Mucosa of rectum (tissue), 2 donors: ENCODE measurements around the gene RBM47.
"Not testable (repeated sequence)": the region's sequence is repeated elsewhere in the genome, so short reads cannot be mapped to it uniquely, and the experiment has no call there.

Experiments used
- H3K27ac ChIP-seq, 2 donors: one replicate each; pipeline ENCODE4 v1.7.0; 2013; ENCODE audit warnings: inconsistent platforms in 2 of 2, low read depth in 2 of 2, low read length in 2 of 2
- H3K27me3 ChIP-seq, 2 donors: one replicate each; pipeline ENCODE4 v1.7.0; 2013; ENCODE audit warnings: low read length in 2 of 2; ENCODE audit not compliant: control insufficient read depth in 2 of 2, insufficient read depth in 2 of 2
- H3K36me3 ChIP-seq, 2 donors: one replicate each; pipeline ENCODE4 v1.7.0; 2013; ENCODE audit warnings: low read length in 2 of 2; ENCODE audit not compliant: control insufficient read depth in 2 of 2, insufficient read depth in 2 of 2
- H3K4me1 ChIP-seq, 2 donors: one replicate each; pipeline ENCODE4 v1.7.0; 2013; ENCODE audit warnings: low read length in 2 of 2, mild to moderate bottlenecking in 1 of 2; ENCODE audit not compliant: control insufficient read depth in 2 of 2, insufficient read depth in 2 of 2
- H3K4me3 ChIP-seq, 2 donors: one replicate each; pipeline ENCODE4 v1.7.0; 2013; ENCODE audit warnings: low read length in 2 of 2
- H3K9ac ChIP-seq, 2 donors: one replicate each; pipeline ENCODE4 v1.7.0; 2013; ENCODE audit warnings: low read length in 2 of 2, low read depth in 1 of 2, mild to moderate bottlenecking in 1 of 2
- H3K9me3 ChIP-seq, 2 donors: one replicate each; pipeline ENCODE4 v1.7.0; 2013; ENCODE audit warnings: low read length in 2 of 2; ENCODE audit not compliant: control insufficient read depth in 2 of 2
- donor health status: healthy.
- donor health status: Normal muscosa, but diverticular disease.

Gene RBM47

DNA sequence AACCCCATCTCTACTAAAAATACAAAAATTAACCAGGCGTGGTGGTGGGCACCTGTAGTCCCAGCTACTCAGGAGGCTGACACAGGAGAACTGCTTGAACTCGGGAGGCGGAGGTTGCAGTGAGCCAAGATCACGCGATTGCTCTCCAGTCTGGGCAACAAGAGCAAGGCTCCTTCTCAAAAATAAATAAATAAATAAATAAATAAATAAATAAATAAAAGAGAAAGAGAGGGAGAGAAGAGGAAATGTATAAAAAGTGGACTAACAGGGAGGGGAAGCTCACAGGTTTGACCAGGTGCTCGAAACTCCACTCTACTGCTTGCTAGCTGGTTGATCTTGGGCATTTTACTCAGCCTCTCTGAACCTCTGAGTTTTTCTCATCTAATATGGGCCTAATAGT, 84.2 kb downstream of the RBM47 start:
- Histone ChIP-seq H3K9ac (peak overlapping the region in 1 of 2 donors; percentile 26), H3K27ac (peak overlapping the region; percentile 94 to 96), H3K4me1 (peaks cover 21 to 44% of the 10 kb centered on the region in 2 donors)
- not testable (repeated sequence) for H3K36me3 ChIP-seq, H3K4me3 ChIP-seq, H3K27me3 ChIP-seq, H3K9me3 ChIP-seq

DNA sequence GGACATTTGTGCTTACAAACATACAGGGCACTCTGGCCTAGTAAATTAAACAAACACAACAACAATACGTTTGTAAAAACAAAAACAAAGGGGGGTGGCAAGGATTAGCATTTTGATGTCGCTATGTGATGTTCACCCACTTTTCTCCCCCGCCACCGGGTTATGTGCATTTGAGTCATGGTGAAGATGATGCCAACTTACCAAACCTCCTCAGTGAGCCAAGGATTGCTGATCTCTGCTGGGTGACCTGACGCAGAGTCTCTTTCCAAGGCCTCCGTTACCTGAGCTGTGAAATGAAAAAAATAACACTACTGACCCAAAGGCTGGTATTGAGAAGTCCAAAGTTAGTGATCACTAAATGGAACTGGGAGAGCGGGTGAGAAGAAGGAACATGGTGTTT, 85.4 kb downstream of the RBM47 start:
- no peak overlapping the region for H3K9ac ChIP-seq
- H3K27me3 ChIP-seq, result no peaks in the 10 kb centered on the region
- H3K4me3 ChIP-seq, result no peak overlapping the region
- no peak overlapping the region for H3K27ac ChIP-seq
- no peaks in the 10 kb centered on the region for H3K9me3 ChIP-seq
- peaks cover 0 to 2% of the 10 kb centered on the region in 2 donors for H3K36me3 ChIP-seq
- peaks cover 15 to 37% of the 10 kb centered on the region in 2 donors for H3K4me1 ChIP-seq

DNA sequence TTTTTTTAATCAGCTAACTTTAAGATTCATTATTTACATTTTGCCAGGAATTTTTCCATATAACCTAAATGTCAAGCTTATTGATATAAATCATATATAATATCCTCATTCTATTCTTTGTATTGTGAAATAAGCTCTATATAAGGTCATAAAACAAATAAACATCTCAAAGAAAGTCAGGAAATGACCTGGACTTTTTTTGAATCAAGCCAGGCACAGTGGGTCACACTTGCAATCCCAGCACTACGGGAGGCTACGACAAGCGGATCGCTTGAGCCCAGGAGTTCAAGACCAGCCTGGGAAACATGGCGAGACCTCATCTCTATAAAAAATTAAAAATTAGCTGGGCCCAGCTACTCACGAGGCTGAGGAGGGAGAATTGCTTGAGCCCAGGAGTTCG, 88.9 kb downstream of the RBM47 start:
- peak overlapping the region in 1 of 2 donors; percentile 2 for H3K4me3 ChIP-seq
- no peaks in the 10 kb centered on the region for H3K9me3 ChIP-seq
- H3K27me3 ChIP-seq, result no peaks in the 10 kb centered on the region
- H3K27ac ChIP-seq, result peak overlapping the region; percentile 76 to 85
- peaks cover 0 to 10% of the 10 kb centered on the region in 2 donors for H3K4me1 ChIP-seq
- peaks cover 0 to 2% of the 10 kb centered on the region in 2 donors for H3K36me3 ChIP-seq
- H3K9ac ChIP-seq, result peak overlapping the region in 1 of 2 donors; percentile 43

DNA sequence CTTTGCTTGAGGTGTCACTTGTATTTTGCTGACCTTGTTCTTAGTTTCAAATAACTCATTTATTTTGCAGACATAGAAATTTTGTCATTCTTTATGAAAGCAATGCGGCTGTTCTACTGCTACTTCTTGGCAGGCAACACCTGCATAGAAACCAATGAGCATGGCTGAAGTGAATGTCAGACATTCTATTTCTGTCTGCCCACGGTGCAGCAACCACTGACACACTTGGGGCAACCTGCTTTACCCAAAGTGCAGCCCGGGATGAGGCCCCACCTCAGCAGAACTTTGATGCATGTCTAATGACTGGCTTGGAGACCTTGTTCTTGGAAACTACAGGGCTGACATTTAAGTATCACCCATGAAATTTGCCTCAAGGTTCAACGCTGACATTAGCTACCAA, 93.6 kb downstream of the RBM47 start:
- Histone ChIP-seq H3K27me3 (no peaks in the 10 kb centered on the region), H3K27ac (no peak overlapping the region), H3K9me3 (no peaks in the 10 kb centered on the region), H3K36me3 (no peaks in the 10 kb centered on the region), H3K9ac (no peak overlapping the region), H3K4me3 (no peak overlapping the region), H3K4me1 (peaks cover 0 to 3% of the 10 kb centered on the region in 2 donors)

DNA sequence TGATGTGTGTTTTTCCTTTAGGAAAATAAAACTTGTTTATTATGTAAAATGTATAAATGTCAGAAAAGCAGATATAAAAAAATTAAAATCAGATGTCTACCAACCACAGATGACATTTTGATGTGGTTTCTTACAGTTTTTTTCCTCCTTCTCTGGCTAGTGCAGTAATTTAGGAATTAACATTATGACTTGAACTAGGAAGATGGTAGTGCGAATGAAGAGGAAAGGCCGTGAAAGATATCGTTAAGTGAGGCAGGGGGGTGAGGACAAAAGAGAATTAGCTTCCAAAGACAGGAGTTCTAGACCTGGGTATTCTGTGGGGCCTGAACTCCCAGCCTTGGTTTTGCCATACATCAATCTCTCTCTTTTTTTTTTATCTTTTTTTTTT, 98.0 kb downstream of the RBM47 start:
- H3K36me3 ChIP-seq, result no peaks in the 10 kb centered on the region
- no peaks in the 10 kb centered on the region for H3K9me3 ChIP-seq
- H3K4me1 ChIP-seq, result peaks cover 0 to 4% of the 10 kb centered on the region in 2 donors
- no peak overlapping the region for H3K9ac ChIP-seq
- H3K27ac ChIP-seq, result peak overlapping the region; percentile 83 to 84
- H3K4me3 ChIP-seq, result no peak overlapping the region
- no peaks in the 10 kb centered on the region for H3K27me3 ChIP-seq

DNA sequence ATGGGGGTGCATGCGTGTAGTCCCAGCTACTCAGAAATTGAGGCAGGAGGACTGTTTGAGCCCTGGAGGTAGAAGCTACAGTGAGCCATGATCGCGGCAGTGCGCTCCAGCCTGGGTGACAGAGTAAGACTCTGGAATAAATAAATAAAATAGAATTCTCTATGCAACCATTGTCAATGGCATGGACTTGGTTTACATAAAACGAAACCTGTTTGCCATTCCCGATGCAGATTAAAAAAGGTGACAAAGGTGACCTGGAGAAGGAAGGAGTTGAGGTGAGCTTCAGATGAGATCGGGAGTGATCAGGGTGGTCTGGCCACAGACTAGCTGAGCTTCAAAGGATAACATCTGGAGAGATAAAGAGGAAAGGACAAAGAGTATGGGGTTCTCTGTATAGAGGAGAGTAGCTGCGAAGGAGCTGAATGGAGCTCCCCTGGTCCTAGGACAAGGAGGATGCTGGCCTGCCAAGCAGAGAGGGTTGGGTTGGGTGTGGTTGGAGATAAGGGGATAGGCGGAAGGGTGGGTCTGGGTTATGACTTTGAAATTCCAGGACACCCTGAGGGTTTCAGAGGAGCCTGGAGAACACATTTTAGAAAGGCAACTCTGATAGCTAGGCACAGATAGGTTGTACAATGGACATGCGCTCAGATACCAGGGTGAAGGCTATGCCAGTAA, 98.6 kb downstream of the RBM47 start:
- Histone ChIP-seq H3K4me3 (peak overlapping the region; percentile 14 to 39), H3K27me3 (no peaks in the 10 kb centered on the region), H3K9me3 (no peaks in the 10 kb centered on the region), H3K27ac (peak overlapping the region; percentile 83 to 84), H3K36me3 (no peaks in the 10 kb centered on the region), H3K9ac (peak overlapping the region; percentile 23 to 34), H3K4me1 (peaks cover 0 to 4% of the 10 kb centered on the region in 2 donors)

DNA sequence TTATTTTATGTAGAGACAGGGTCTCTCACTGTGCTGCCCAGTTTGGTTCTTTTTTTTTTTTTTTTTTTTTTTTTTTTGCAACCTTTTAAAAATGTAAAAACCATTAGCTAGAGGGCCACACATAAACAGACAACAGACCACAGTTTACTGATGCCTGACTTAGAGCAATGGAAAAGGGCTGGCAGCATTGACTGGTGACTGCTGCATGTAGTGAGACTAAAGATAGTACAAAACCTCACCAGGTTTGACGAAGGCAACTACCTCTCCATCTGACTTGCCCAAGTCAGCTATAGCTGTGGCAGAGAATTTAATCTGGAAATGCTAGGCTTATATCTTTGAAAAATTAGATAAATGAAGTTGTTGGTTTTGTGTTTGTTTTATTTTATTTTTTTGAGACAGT, 102.9 kb downstream of the RBM47 start:
- peaks cover 0 to 2% of the 10 kb centered on the region in 2 donors for H3K36me3 ChIP-seq
- no peak overlapping the region for H3K4me3 ChIP-seq
- peaks cover 0 to 6% of the 10 kb centered on the region in 2 donors for H3K4me1 ChIP-seq
- no peaks in the 10 kb centered on the region for H3K9me3 ChIP-seq
- no peak overlapping the region for H3K27ac ChIP-seq
- no peak overlapping the region for H3K9ac ChIP-seq
- no peaks in the 10 kb centered on the region for H3K27me3 ChIP-seq

DNA sequence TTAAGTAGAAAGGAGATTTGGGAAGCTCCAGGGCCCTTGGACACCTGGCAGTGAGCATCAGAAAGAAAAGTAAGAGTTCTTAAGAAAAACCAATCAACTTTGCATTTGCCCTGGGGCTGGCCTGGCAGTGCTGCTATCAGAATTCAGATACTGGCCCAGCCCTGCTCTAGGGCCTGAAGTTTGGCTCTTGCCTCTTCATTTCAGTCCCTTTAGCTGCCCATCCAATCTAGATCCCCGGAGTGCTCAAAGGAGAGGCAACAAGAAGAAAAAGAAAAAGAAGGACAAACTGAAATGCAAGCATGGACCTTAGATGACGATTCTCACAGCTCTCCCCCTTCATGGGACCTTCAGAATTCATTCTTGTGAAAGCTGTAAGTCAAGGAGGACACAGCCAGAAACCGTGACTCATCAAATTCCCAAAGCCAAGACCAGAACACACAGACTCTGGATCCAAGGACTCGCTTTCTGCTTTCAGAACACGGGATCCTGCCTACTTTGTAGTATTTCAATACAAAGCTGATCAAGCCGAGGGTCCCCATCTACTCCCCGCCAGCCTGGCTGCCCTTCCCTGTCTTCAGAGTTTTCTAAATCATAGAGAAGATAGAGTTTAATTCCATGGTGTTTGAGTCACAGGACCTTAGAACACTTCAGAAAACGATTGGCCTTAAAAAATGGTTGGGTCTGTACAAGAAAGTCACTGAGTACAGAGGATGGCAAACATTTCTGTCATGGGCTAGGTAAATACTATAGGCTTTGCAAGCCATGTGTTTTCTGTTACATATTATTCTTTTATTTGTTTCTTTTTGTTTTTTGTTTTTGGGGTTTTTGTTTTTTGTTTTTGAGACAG, 103.7 kb downstream of the RBM47 start:
- Histone ChIP-seq H3K4me1 (peaks cover 0 to 6% of the 10 kb centered on the region in 2 donors), H3K27ac (peak overlapping the region in 1 of 2 donors; percentile 2), H3K27me3 (no peaks in the 10 kb centered on the region), H3K9ac (no peak overlapping the region), H3K4me3 (no peak overlapping the region), H3K9me3 (no peaks in the 10 kb centered on the region), H3K36me3 (peaks cover 0 to 2% of the 10 kb centered on the region in 2 donors)

DNA sequence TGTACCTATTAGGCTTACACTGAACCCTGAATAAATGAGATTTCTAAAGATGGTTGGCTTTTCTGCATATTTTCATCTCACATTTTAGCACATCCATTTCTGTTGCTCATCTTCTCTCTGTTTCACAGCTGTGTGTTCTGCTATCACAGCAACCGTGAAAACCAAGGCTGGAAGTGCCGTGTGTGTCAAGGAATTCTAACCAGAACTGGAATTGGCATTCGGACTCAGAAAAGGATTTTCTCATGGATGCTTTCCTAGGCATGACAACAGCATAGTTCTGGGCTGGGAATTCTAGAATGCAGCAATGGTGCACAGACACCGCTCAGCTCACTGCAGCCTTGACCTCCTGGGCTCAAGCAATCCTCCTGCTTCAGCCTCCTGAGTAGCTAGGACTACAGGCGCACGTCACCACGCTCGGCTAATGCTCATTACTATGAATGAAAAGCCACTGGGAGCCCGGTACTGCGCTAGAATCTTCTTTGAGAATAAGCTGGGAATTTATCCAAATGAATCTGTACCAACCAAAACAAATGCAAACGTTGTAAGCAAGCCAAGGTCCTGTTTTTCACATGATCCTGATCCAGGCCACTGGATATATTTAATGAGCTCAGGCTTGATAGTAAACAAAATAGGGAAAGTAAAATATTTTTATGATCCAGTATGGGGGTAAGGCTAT, 105.2 kb downstream of the RBM47 start:
- H3K4me3 ChIP-seq, result no peak overlapping the region
- H3K27me3 ChIP-seq, result no peaks in the 10 kb centered on the region
- peaks cover 0 to 2% of the 10 kb centered on the region in 2 donors for H3K36me3 ChIP-seq
- peaks cover 0 to 2% of the 10 kb centered on the region in 2 donors for H3K4me1 ChIP-seq
- no peak overlapping the region for H3K9ac ChIP-seq
- H3K27ac ChIP-seq, result no peak overlapping the region
- no peaks in the 10 kb centered on the region for H3K9me3 ChIP-seq

DNA sequence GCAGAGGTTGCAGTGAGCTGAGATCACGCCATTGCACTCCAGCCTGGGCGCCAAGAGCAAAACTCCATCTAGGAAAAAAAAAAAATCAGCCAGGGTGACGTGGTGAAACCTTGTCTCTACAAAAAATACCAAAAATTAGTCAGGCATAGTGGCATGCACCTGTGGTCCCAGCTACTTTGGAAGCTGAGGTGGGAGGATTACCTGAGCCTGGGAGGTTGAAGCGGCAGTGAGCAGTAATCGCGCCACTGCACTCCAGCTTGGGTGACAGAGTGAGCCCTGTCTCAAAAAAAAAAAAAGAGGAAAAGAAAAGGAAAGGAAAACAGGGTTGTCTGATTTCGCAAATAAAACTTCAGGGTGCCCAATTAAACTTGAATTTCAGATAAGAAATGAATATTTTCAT, 106.1 kb downstream of the RBM47 start:
- H3K9me3 ChIP-seq, result no peaks in the 10 kb centered on the region
- peaks cover 0 to 2% of the 10 kb centered on the region in 2 donors for H3K4me1 ChIP-seq
- H3K36me3 ChIP-seq, result peaks cover 0 to 2% of the 10 kb centered on the region in 2 donors
- no peak overlapping the region for H3K9ac ChIP-seq
- H3K27ac ChIP-seq, result no peak overlapping the region
- H3K4me3 ChIP-seq, result no peak overlapping the region
- H3K27me3 ChIP-seq, result no peaks in the 10 kb centered on the region
